ENCODE data around the gene LRP2.

- TF ChIP-seq EZH2 (IDR thresholded peaks at IDR 0.05; ENCODE audit: insufficient read depth, low read length) = no peak
- no peak for TF ChIP-seq CTCF (IDR thresholded peaks at IDR 0.05; ENCODE audit: insufficient read depth, low read depth, low read length)
Observed at GRCh38 chr2:169258045-169258601, 104.2 kb downstream of the LRP2 start.

Data from astrocyte (in vitro differentiated cells and primary cell).